Osteocyte (in vitro differentiated cells): Measurements from ENCODE around the gene FMOD. TPM values are rescaled to one million over a fixed set of nuclear protein-coding genes. Genes with fewer than 3 reads are reported as not detected.

ENCODE experiments used
- DNase-seq: peaks from one replicate; pipeline ENCODE4 v3.0.0; 2021; ENCODE audit warnings: mixed read lengths; ENCODE audit not compliant: unreplicated experiment; ENCODE audit errors: extremely low spot score
- H3K27ac Mint-ChIP-seq: one replicate; pipeline ENCODE4 v1.8.0; 2021; ENCODE audit warnings: mild to moderate bottlenecking, mixed read lengths; ENCODE audit not compliant: unreplicated experiment
- H3K27me3 Mint-ChIP-seq: one replicate; pipeline ENCODE4 v1.8.0; 2021; ENCODE audit warnings: mixed read lengths; ENCODE audit not compliant: unreplicated experiment
- H3K36me3 Mint-ChIP-seq: one replicate; pipeline ENCODE4 v1.8.0; 2021; ENCODE audit warnings: mixed read lengths; ENCODE audit not compliant: unreplicated experiment
- H3K4me1 Mint-ChIP-seq: one replicate; pipeline ENCODE4 v1.8.0; 2021; ENCODE audit warnings: mixed read lengths; ENCODE audit not compliant: unreplicated experiment
- H3K4me3 Mint-ChIP-seq: one replicate; pipeline ENCODE4 v1.8.0; 2021; ENCODE audit warnings: mild to moderate bottlenecking, moderate library complexity, mixed read lengths; ENCODE audit not compliant: unreplicated experiment
- H3K9me3 Mint-ChIP-seq: one replicate; pipeline ENCODE4 v1.8.0; 2021; ENCODE audit warnings: mixed read lengths; ENCODE audit not compliant: unreplicated experiment
- CTCF ChIP-seq: fragments of 200-600 bp; sonication (generic); IDR thresholded peaks from 2 replicates; pipeline ENCODE4 v1.5.0; 2021; ENCODE audit warnings: antibody characterized with exemption, mild to moderate bottlenecking, moderate library complexity
- total RNA-seq: library from RNA; stranded (reverse); gene quantifications from 2 replicates; pipeline ENCODE4 v1.2.1, GENCODE V29; 2021

The FMOD gene
- total RNA-seq, 1 donor from 2014 or later, result not detected

- TF ChIP-seq CTCF, result no peak
- Mint-ChIP-seq H3K4me1 (no peaks in the 10 kb centered on the region), H3K27me3 (peaks cover 60% of the 10 kb centered on the region), H3K9me3 (peaks cover 4% of the 10 kb centered on the region), H3K27ac (no peak overlapping the region), H3K36me3 (no peaks in the 10 kb centered on the region), H3K4me3 (no peak overlapping the region)
- DNase-seq, result no peak
Observed at GRCh38 chr1:203353486-203353885, 2.6 kb upstream of the FMOD start.

- H3K36me3 Mint-ChIP-seq, result no peaks in the 10 kb centered on the region
- TF ChIP-seq CTCF, result no peak
- H3K4me1 Mint-ChIP-seq, result peaks cover 14% of the 10 kb centered on the region
- no peak for DNase-seq
- H3K9me3 Mint-ChIP-seq, result no peaks in the 10 kb centered on the region
- H3K4me3 Mint-ChIP-seq, result no peak overlapping the region
- H3K27me3 Mint-ChIP-seq, result peaks cover 62% of the 10 kb centered on the region
- no peak overlapping the region for H3K27ac Mint-ChIP-seq
Observed at GRCh38 chr1:203349773-203350524, 973 bp downstream of the FMOD start.

- TF ChIP-seq CTCF, result no peak
- Mint-ChIP-seq H3K36me3 (no peaks in the 10 kb centered on the region), H3K27ac (no peak overlapping the region), H3K27me3 (peaks cover 68% of the 10 kb centered on the region), H3K4me1 (peaks cover 14% of the 10 kb centered on the region), H3K4me3 (no peak overlapping the region), H3K9me3 (no peaks in the 10 kb centered on the region)
- no peak for DNase-seq
Observed at GRCh38 chr1:203349166-203349565, 1.8 kb downstream of the FMOD start.

- H3K27ac Mint-ChIP-seq, result no peak overlapping the region
- TF ChIP-seq CTCF, result no peak
- no peak for DNase-seq
- H3K4me3 Mint-ChIP-seq, result no peak overlapping the region
- H3K27me3 Mint-ChIP-seq, result peaks cover 75% of the 10 kb centered on the region
- no peaks in the 10 kb centered on the region for H3K9me3 Mint-ChIP-seq
- no peaks in the 10 kb centered on the region for H3K36me3 Mint-ChIP-seq
- peaks cover 14% of the 10 kb centered on the region for H3K4me1 Mint-ChIP-seq
Observed at GRCh38 chr1:203346769-203347102, 4.2 kb downstream of the FMOD start.

GRCh38 chr1:203346060-203346768 lies 4.7 kb downstream of the FMOD start:
- no peak for DNase-seq
- H3K27me3 Mint-ChIP-seq, result peaks cover 73% of the 10 kb centered on the region

More at GRCh38 chr1:203346060-203346768, 4.7 kb downstream of the FMOD start:
- Mint-ChIP-seq H3K27ac (no peak overlapping the region), H3K4me1 (peaks cover 14% of the 10 kb centered on the region), H3K4me3 (no peak overlapping the region), H3K9me3 (no peaks in the 10 kb centered on the region), H3K36me3 (no peaks in the 10 kb centered on the region)
- TF ChIP-seq CTCF, result peak; percentile 34
